Loucy (cell line): ENCODE data around the gene MYD88.

ENCODE experiments used
- H2AFZ ChIP-seq: fragments of 200-600 bp; sonication (generic); 2 replicates; pipeline ENCODE4 v1.6.0; 2016; ENCODE audit warnings: antibody characterized with exemption, mild to moderate bottlenecking, low read length, moderate library complexity
- H3F3A ChIP-seq: fragments of 200-600 bp; 2 replicates; pipeline ENCODE4 v1.6.0; 2016; ENCODE audit warnings: antibody characterized with exemption, low read depth, mild to moderate bottlenecking
- H3K27me3 ChIP-seq: fragments of 200-600 bp; sonication (generic); 2 replicates; pipeline ENCODE4 v1.6.1; 2014; ENCODE audit warnings: low read length, mild to moderate bottlenecking; ENCODE audit not compliant: insufficient read depth, poor library complexity, severe bottlenecking
- H3K36me3 ChIP-seq: fragments of 200-600 bp; sonication (generic); 2 replicates; pipeline ENCODE4 v1.6.1; 2016; ENCODE audit warnings: low read length; ENCODE audit not compliant: insufficient read depth
- H3K4me1 ChIP-seq: fragments of 200-600 bp; sonication (generic); 2 replicates; pipeline ENCODE4 v1.5.1; 2014; ENCODE audit warnings: low read length, mild to moderate bottlenecking; ENCODE audit not compliant: insufficient read depth, poor library complexity, severe bottlenecking
- H3K4me2 ChIP-seq: fragments of 200-600 bp; sonication (generic); 2 replicates; pipeline ENCODE4 v1.6.0; 2014; ENCODE audit warnings: antibody characterized with exemption, low read length, low read depth, mild to moderate bottlenecking; ENCODE audit not compliant: poor library complexity, severe bottlenecking
- H3K4me3 ChIP-seq: fragments of 200-600 bp; sonication (generic); 2 replicates; pipeline ENCODE4 v1.5.1; 2014; ENCODE audit warnings: low read length, mild to moderate bottlenecking, mixed read lengths; ENCODE audit not compliant: poor library complexity, severe bottlenecking
- H3K79me2 ChIP-seq: fragments of 200-600 bp; sonication (generic); 2 replicates; pipeline ENCODE4 v1.6.1; 2014; ENCODE audit warnings: low read length; ENCODE audit not compliant: insufficient read depth
- H3K9ac ChIP-seq: fragments of 200-600 bp; sonication (generic); 2 replicates; pipeline ENCODE4 v1.6.0; 2014; ENCODE audit warnings: mild to moderate bottlenecking, low read depth, low read length, moderate library complexity; ENCODE audit not compliant: poor library complexity, severe bottlenecking
- H3K9me2 ChIP-seq: fragments of 200-600 bp; sonication (generic); replicated peaks from 2 replicates; pipeline ENCODE4 v1.6.1; 2016; ENCODE audit warnings: low read depth, low read length, mixed read lengths
- H3K9me3 ChIP-seq: fragments of 200-600 bp; sonication (generic); 2 replicates; pipeline ENCODE4 v1.6.1; 2014; ENCODE audit warnings: mild to moderate bottlenecking, antibody characterized with exemption, low read length, low read depth; ENCODE audit not compliant: insufficient read depth
- H4K20me1 ChIP-seq: fragments of 200-600 bp; sonication (generic); 2 replicates; pipeline ENCODE4 v1.6.0; 2014; ENCODE audit warnings: antibody characterized with exemption, low read length, mild to moderate bottlenecking; ENCODE audit not compliant: insufficient read depth, poor library complexity, severe bottlenecking
- CTCF ChIP-seq: fragments of 200-600 bp; sonication (generic); conservative IDR thresholded peaks from 2 replicates; pipeline ENCODE4 v1.5.1; 2014; ENCODE audit warnings: mild to moderate bottlenecking, antibody characterized with exemption, low read length
- EZH2phosphoT487 ChIP-seq: fragments of 200-600 bp; IDR thresholded peaks from 2 replicates; pipeline ENCODE4 v1.6.1; 2018; ENCODE audit warnings: antibody characterized with exemption, mild to moderate bottlenecking, moderate library complexity, borderline replicate concordance

Gene MYD88

DNA sequence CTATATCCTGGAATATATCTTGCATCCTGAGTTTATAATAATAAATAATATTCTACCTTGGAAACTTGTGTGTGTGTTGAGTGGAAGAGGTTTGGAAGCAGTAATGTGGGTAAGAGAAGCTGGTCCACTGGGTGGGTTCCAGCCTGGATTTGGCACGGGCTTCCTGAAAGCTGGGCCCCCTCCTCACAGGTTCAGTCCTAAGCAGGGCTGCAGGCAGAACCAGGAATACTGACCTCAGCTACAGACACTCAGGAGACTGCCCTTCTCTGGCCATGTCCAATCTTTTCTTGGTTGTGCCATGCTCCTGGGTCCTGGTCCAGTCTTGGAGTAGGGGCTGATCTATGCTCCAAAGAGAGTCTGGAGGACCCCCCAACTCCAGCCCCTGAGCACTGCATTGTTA is 4.5 kb downstream of the MYD88 start:
- Histone ChIP-seq H4K20me1 (peaks cover 10% of the 10 kb centered on the region), H3K79me2 (peaks cover 32% of the 10 kb centered on the region), H2AFZ (no peak overlapping the region), H3K27me3 (no peaks in the 10 kb centered on the region), H3K4me2 (no peak overlapping the region), H3K9me2 (no peaks in the 10 kb centered on the region), H3F3A (no peaks in the 10 kb centered on the region), H3K9ac (no peak overlapping the region), H3K4me3 (no peak overlapping the region), H3K4me1 (peaks cover 20% of the 10 kb centered on the region), H3K36me3 (no peaks in the 10 kb centered on the region), H3K9me3 (peaks cover 12% of the 10 kb centered on the region; the same call in 1 of the 2 replicates)
- no peak for TF ChIP-seq EZH2phosphoT487
- no peak for TF ChIP-seq CTCF

- TF ChIP-seq EZH2phosphoT487 (no peak), CTCF (no peak)
- Histone ChIP-seq H3K4me3 (no peak overlapping the region), H3K9ac (no peak overlapping the region), H3K36me3 (no peaks in the 10 kb centered on the region), H3K27me3 (no peaks in the 10 kb centered on the region), H3K4me2 (no peak overlapping the region), H4K20me1 (peaks cover 10% of the 10 kb centered on the region), H2AFZ (no peak overlapping the region), H3K9me2 (no peaks in the 10 kb centered on the region), H3K4me1 (peaks cover 16% of the 10 kb centered on the region), H3F3A (no peaks in the 10 kb centered on the region), H3K9me3 (peaks cover 12% of the 10 kb centered on the region; the same call in 1 of the 2 replicates), H3K79me2 (peaks cover 28% of the 10 kb centered on the region)
These were observed 5.0 kb downstream of the MYD88 start for GRCh38 chr3:38143511-38143910.

GRCh38 chr3:38146504-38146903 is 8.0 kb downstream of the MYD88 start:
- H3K4me3 ChIP-seq, result no peak overlapping the region
- H3K4me1 ChIP-seq, result peaks cover 5% of the 10 kb centered on the region
- no peaks in the 10 kb centered on the region for H3K9me2 ChIP-seq
- H3F3A ChIP-seq, result no peaks in the 10 kb centered on the region
- no peak overlapping the region for H3K4me2 ChIP-seq
- H3K9ac ChIP-seq, result no peak overlapping the region
- no peak overlapping the region for H2AFZ ChIP-seq
- H4K20me1 ChIP-seq, result no peaks in the 10 kb centered on the region
- H3K9me3 ChIP-seq, result peaks cover 12% of the 10 kb centered on the region; the same call in 1 of the 2 replicates
- H3K36me3 ChIP-seq, result no peaks in the 10 kb centered on the region
- no peaks in the 10 kb centered on the region for H3K79me2 ChIP-seq
- TF ChIP-seq EZH2phosphoT487 (no peak), CTCF (no peak)
- H3K27me3 ChIP-seq, result no peaks in the 10 kb centered on the region
